ENCODE measurements around the gene LRRC74A.

Gene LRRC74A

DNA sequence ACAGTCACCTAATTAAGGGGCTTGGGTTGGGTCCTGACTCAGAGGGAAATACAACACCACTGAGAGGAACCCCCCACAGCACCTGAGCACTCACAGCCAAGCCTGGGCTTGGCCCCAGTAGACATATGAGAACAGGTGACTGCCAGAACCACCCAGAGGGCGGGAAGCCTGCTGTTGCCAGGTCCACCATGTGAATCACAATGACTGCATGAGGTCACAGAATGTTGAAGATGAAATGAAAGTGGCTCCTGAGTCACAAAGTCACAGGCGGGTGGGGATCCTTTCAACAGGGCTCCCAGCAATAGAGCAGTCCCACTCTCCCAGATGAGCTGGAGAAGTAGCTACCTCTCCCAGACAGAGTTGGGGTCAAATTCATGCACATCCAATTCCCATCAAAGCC, at the start of gene LRRC74A:
Gene LRRC74A (plus strand): TSS at position 287 of the 400 bp plus-strand sequence. CDS start 290 bp downstream, outside the sequence.
- no peak for DNase-seq (ENCODE audit: low spot score)

DNA sequence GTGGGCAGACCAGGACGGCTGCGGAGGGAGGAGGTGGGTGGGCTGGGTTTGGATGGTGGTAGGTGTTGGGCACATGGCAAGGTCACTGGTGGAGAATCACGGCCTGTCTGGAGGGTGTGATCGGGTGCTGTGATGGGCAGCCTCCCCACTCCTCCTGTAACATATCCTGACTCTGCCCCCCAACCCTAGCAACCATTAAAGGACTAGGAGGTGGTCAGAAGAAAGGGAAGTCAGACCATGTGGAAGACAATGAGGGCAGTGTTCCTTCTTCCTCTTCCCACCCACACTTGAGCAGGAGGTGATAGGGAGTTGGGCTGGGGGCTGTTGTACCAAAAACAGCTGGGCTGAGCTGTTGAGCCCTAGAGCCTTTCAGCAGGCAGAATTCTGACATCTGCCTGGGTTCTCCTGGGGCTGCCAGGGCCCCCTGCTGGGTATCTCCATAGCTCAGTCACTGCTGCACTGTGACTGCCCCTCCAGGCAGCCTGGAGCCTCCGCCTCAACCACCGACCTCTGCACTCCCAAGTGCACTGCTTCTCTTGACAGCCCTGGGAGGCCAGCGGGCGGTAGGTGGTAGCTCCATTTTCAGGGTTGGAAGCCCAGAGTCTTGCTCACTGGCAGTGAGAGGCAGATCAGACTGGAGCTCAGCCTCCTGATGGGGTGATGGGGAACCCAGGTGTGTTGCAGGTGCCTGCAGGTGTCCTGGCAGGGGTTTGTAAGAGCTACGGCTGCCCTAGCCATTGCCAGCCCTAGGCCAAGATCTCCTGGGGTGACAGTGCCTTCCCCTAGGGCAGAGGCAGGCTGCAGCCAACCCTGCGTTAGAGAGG, 49.6 kb upstream of the LRRC74A start:
- DNase-seq (ENCODE audit: low spot score) = no peak

DNA sequence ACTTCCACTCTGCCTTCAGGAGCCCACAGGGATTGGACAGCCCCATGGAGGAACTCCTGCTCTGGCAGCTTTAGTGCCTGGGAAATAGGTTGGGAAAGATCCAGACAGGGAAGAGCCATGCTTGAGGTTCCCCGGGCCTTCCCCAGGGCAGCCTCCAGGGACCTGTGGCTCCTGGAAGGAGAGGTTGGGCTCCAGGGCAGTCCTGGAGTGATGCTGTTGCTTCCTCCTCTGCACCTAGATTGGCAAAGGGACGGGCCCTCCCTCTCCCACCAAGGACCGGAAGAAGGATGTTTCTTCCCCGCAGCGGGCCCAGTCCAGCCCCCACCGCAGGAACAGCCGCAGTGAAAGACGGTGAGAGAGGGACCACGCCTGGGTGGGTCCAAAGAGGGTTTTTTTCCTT, 48.5 kb upstream of the LRRC74A start:
- no peak for DNase-seq (ENCODE audit: low spot score)

DNA sequence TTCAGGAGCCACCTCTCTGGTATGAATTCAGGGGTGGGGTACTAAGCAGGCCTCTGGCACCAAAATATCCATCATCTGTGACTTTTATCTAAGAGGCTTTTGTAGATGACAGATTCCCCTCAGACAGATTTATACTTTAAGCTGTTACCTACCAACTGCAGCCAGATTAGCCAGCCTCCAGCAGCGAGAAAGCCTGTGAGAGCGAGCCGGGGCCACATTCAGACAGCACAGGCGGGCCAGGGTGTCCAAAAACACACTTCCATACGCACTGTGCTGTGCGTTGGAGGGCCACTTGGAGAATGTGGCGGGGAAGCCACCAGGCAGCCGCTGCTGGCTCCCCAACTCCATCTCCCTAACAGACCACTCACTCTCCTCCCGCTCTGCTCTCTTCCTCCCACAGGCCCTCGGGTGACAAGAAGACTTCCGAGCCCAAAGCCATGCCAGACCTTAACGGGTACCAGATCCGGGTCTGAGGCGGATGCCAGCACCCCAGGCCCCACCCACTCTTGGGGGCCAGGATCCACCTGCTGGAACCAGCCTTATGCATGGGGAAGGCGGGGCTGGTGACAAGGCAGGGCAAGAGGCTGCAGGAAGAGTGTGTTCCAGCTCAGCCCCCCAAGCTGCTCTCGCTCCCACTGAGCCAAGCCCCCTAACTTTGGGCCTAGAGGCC, 47.5 kb upstream of the LRRC74A start:
- no peak for DNase-seq (ENCODE audit: low spot score)

DNA sequence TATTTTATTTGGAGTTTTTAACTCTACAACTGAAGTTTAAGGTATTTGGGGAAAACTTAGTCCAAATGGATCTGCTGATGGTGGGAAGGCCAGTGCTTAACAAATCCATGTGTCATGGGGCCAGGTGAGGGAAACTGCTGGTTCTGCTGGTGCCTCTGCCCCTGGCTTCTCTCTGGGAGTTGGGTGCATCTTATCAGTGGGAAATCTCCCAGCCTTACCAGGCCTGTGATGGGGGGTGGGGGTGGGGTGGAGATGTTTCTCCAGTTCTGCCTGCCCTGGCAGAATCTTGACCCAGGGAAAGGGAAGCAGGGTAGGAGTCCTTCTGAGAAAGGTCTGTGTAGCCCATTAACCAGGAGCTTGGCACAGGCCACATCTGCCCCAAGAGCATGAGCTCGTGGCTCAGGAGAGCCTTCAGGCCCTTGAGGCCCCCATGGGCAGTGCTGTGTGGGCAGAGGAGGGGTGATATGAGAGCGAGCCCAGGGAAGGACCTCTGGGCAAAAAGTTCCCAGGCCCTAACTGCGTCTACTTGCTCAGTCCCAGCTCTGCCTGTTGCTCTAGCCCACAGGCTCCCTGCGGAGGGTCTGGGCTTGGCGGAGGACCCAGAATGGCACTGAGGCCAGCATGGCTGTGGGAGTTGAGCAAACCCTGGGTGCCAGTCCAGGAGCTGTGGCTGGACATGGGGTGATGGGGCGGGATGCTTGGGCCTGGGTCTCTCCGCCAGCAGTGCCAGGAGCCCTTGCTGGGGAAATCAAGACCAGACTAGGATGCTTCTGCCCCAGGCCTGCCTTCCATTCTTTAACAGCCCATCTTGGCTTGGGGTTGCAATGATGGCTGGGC, 46.8 kb upstream of the LRRC74A start:
- no peak for DNase-seq (ENCODE audit: low spot score)

DNA sequence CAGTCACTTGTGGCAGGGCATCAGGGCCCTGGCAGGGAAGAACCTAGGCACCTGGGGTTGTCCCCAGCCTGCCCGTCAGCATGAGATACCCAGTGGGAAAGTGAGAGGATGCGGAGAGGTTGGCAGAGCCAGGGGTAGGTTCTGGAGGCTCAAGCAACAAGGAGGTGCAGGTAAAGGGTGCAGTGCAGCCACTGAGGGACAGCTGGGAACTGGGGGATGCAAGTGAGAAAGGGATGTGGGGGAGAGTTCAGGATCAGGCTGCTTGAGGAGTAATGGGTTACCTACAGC, 46.2 kb upstream of the LRRC74A start:
- DNase-seq (ENCODE audit: low spot score) = no peak

DNA sequence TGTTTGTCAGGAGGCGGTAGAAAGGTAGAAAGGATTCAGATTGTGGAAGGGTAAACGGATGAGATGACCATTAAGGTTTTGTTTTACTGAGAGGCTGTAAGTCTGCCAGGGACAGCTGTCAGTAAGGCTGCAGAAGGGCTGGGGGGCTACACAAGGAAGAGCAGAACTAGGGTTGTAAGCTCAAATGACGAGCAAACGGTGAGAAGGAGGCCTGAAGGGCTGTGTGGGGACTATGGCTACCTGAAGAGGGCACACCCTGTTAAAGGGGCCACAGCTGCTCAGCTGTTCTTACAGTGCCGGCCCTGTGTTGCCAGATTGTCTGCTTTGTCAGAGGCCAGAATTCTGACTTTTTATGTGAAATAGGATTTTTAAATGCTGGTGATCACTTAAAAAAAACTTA, 45.8 kb upstream of the LRRC74A start:
- DNase-seq (ENCODE audit: low spot score) = no peak

DNA sequence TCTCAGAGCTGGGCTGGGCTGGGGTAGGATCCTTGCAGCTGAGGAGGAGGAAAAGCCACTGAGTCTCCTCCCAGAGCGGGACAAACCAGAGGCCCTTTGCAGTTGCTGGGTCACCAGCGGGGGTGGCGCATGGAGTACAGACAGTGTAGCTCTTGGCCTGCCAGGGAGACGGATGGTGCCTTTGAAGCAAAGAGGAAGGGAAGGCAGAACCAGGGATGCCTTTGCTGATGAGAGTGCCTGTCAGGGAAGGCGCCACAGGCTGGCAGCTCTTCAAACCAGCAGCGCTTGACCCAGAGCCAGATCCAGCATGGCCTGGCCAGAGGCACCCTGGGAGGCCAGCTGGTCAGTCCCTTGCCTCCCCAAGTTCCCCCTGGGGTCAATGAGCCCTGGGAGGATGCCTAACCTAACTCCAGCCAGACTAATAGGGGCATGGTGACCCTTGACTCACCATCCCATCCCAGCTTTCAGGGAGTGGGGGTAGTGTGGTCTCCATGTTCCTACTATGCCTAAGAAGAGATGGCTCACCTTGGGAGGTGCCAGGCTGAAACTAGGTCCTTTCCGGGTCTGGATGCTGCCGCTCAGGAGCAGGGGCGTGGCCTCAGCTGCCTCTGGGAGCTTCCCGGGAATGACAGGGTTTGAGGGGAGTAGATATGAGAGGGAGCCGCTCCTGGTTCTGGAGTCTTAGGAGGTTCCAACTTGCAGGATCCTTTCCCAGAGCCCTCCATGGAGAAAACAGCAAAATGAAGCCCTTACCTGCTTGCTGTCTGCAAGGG, 45.1 kb upstream of the LRRC74A start:
- DNase-seq (ENCODE audit: low spot score) = peak; percentile 90

DNA sequence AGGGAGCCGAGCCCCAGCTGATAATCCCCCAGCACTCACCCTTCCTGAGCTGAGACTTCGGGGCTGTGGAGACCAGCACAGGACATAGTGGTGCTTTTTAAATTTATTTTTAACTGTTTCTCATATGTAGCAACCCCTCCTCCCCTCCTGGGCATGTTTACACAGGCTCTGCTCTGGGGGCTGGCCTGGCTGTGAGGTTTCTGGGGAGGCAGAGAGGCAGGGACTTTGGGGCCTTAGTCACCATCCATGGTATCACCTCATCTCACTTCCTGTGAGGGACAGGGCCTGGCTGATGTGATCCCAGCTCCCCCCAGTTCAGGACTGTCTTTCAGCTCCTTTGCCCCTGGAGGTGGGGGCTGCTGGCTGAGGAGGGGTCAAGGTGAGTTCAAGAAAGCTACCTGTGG, 44.6 kb upstream of the LRRC74A start:
- no peak for DNase-seq (ENCODE audit: low spot score)

DNA sequence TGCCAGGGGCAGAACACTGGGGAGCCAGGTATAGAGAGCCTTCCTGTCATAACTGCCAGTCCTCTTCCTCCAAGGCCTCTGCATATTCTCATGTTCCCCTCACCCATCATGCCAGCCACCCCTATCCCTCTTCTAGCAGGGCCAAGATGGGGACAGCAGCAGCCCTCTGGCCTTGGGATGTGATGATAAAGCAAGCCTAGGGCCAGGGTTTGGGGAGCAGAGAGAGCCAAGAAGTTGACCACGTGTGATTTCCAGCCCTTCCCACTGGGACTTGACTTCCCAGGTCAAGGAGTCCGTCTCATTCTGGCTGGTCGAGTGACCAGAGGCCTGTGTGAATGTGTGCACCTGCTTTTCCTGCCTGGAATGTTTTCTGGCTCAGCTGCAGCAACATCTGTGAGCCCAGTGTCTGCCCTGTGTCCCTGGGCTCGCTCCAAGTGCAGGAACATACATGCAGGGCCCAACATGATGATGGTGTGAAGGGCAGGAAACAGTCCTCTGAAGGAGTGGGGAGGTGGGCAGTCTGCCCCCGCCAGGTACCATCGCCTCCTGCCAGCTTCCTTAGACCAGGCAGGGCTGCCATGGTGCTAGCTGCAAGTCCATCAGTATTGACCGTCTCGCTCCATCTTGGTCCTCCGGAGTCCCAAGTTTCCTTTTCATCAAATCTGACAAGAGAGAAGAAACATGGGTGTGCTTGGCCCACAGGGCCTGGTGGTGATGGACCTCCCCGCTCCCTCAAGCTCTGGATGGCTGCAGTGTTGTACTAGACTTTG, 43.9 kb upstream of the LRRC74A start:
- no peak for DNase-seq (ENCODE audit: low spot score)

DNA sequence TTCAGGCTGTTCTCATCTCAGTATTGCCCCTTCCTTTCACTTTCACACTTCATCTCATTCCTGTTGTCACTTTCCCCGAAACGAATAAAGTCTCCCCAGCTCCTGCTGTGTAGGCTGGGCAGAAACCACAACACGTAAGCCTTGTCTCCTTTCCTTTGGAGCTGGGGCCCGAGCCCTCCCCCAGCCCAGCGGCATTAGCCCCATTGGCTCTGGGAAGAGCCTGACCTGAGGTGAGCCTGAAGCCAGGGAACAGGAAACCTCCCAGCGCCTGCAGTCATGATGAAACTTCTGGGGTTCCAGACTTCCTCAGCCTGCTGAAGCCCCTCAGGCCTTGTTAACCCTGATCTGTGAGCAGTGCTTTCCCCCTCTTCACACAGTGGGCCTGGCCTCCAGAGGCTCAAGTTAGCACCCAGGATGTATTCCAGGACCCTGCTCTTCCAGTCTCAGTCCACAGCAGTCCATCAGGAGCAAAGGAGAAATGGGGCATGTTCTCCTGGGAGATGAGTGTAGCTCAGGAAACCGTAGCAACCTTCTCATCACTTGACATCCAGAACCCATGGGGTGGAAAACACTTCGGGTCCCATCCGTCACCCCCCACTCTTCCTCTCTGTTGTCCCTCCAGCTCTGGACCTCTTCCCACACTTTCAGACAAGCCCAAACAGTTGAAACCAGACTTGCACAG, 43.2 kb upstream of the LRRC74A start:
- DNase-seq (ENCODE audit: low spot score) = no peak

DNA sequence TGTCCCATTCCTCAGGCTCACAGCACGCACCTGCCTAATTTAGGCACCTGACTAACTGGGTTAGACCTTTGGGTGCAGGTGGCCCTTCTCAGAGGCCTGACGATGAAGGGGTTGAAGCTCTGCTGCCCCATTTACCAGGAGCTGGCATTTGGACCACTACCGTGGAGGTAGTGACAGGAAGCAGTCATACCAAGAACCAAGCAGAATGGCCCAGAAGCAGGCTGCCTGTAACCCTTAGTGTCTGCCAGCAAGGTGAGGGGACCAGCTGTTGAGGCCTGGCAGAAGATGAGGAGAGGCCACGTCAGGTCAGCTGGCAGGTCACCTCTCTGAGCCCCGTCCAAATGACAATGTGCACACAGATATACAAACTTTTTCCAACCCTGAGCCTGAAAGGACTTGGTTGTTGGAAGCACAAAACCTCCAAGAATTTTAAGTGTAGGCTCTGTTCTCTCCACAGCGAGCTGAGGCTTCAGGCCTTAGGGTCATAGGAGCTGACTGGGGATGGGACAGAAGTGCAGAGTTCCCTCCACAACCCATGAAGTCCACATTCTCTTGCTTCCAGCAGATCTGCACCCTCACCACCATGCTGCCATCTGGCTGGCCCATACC, 41.8 kb upstream of the LRRC74A start:
- DNase-seq (ENCODE audit: low spot score) = no peak

DNA sequence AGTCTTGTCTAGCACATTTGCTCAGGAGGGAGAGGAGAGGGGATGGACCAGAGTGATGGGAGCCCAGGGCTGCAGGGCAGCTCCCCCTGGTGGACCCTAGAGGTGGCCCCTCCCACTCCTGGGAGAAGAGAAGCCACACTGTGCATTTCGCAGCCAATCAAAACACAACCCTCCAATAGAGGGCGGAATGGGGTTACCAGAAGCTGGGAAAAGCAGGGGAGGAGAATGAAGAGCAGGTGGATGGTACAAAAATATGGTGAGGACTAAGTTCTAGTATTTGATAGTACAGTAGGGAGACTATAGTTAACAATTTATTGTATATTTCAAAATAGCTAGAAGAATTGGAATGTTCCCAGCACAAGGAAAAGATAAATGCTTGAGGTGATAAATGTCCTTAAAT, 41.3 kb upstream of the LRRC74A start:
- DNase-seq (ENCODE audit: low spot score) = peak; percentile 96

DNA sequence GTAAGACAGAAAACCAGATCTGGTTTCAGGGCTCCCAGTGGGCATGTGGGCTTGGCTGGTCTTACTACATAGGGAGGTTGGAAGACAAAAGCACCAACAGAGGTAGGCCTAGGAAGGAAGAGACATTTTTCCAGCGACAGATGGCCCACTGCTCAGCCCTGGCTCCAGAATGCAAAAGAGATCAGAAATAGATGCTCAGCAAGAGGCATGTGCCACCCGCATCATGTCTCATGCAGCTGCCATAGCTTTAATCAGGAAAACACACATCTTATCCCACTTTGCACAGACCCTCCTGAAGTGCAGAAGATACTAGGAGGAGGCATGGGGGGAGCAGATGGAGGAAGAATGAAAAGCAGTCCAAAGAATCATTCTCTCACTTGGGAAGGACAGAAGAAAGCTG, 39.6 kb upstream of the LRRC74A start:
- no peak for DNase-seq (ENCODE audit: low spot score)

DNA sequence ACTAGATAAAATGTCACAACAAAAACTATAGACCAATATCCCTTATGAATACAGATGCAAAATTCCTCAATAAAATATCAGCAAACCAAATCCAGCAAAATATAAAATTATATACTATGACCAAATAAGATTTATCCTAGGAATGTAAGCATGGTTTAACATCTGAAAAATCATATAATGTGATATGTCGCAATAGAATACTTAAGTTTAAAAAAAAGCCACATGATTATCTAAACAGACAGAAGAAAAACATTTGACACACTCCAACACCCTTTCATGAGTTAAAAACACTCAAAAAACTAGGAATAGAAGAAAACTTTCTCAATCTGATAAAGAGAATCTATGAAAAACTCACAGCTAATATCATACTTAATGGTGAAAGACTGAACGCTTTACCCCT, 33.8 kb upstream of the LRRC74A start:
- no peak for DNase-seq (ENCODE audit: low spot score)

DNA sequence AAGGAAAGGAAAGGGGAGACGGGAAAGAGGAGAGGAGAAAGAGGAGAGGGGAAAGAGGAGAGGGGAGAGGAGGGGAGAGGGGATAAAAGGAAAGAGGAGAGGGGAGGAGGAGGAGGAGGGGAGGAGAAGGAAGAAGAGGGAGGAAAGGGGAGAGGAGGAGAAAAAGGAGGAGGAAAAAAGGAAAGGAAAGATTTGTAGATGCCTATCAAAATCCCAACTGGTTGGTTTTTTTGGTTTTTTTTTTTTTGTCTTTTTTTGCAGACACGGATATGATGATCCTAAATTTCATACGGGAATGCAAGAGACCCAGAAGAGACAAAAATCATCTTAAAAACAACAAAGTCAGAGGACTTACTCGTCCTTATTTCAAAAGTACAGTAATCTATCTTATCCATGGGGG, 32.9 kb upstream of the LRRC74A start:
- DNase-seq (ENCODE audit: low spot score) = no peak

DNA sequence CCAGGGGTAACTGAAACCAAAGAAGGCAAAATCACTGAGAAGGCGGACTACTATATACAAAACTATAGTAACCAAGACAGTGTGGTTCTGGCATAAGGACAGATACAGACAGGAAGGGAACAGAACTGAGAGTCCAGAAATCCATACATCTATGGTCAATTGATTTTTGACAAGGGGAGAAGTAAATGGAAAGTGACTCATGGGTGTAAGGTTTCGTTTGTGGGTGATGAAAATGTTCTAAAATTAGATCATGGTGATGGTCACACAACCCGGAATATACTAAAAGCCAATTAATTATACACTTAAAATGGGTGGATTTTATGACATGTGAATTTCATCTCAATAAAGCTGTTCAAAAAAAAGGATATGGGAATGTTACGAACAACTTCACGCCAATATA, 32.3 kb upstream of the LRRC74A start:
- DNase-seq (ENCODE audit: low spot score) = no peak

DNA sequence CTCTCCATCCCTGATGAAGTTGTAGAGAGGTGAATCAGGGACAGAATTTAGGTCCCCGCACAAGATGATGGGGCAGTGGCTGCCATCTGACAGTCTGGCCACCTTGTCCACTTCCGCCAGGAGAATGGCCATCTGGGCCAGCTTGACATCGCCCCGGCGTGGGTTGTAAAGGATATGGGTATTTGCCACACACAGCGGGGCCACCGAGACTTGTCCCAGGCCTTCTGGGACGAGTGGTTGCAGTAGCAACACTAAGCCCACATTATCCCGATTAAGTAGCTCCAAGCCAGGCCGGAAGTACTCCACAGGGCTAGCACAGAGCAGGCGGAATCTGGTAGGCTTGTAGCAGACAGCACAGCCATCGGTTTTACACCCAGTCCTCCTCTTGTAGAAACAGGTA, 19.8 kb upstream of the LRRC74A start:
- no peak for DNase-seq (ENCODE audit: low spot score)

DNA sequence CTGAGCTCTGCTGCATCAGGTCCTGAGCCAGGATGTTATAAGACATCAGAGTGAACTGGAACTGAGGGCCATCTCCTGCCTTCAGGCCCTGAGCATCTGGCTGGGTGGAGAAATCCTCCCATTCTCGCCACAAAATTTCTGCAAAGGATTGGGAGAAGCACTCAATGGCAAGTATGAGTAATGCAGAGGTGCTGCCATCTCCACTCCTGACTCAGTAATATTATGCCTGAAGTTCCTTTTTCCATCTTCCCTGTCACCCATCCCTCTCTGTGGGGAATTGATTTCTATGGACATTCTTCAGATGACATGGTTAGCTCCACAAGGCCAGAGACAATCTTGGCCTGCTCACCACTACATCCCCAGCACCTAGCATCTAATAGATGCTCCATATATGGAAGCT, 18.2 kb upstream of the LRRC74A start:
- DNase-seq (ENCODE audit: low spot score) = no peak

DNA sequence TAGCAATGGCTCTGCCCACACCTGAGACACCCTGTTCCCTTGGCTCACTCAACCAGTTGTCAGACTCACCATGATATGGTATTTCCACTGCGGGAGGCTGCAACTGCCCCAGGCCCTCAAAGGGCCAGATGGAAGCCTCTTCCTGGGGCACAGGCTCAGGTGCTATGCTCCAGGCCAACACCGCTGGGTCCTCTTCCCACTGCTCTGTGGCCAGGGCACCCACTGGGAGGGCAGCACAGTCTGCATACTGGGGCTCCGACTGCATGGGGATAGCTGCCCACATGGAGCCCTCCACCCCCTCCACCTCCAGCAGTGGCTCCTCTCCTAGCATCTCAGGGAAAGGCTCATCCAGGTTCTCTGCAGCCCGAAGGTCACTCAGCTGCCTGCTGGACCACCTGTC, 17.2 kb upstream of the LRRC74A start:
- no peak for DNase-seq (ENCODE audit: low spot score)

All from pons (tissue), 1 donor.